Activated CD8-positive, alpha-beta memory T cell treated with anti-CD3 and anti-CD28 coated beads, Interleukin-2, amount 50 U/mL, for 1 hour (primary cell): Measurements from ENCODE around the gene NLRC5.
A peak's percentile ranks its signal among the peaks of the same experiment; 100 is the strongest.
"Not testable (repeated sequence)": the region's sequence is repeated elsewhere in the genome, so short reads cannot be mapped to it uniquely, and the experiment has no call there.

ENCODE experiments used
- DNase-seq: peaks from one replicate; pipeline ENCODE4 v3.0.0-alpha.2; 2020; ENCODE audit errors: extremely low read depth

The NLRC5 gene

DNA sequence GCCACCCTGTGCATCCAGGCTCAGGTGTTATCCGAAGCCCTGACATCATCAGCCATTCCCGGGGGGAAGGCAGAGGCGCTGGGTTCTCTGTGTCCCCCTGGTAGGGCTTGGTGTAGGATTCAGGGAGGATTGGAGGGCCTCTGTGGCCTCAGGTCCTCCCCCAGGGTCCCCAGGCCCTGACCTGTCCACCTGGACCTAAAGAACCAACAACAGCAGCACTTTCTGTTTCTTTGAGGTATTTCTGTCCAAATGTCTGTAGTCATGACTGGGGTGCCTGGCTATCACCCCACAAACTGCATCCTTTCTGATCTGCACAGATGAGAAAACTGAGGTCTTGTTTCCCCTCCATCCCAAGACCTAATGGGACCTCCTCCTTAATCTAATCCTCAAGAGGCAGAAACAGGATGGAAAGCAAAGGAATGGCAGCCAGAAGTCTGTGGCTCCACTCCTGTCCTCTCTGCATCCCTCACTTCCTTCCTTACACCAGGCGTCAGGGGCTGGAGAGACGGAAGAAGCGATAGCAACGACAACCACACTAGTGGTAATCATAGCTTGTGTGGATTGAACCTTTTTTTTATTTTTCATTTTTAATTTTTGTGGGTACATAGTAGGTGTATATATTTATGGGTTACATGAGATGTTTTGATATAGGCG lies 11.8 kb downstream of the NLRC5 start:
- no peak for DNase-seq

DNA sequence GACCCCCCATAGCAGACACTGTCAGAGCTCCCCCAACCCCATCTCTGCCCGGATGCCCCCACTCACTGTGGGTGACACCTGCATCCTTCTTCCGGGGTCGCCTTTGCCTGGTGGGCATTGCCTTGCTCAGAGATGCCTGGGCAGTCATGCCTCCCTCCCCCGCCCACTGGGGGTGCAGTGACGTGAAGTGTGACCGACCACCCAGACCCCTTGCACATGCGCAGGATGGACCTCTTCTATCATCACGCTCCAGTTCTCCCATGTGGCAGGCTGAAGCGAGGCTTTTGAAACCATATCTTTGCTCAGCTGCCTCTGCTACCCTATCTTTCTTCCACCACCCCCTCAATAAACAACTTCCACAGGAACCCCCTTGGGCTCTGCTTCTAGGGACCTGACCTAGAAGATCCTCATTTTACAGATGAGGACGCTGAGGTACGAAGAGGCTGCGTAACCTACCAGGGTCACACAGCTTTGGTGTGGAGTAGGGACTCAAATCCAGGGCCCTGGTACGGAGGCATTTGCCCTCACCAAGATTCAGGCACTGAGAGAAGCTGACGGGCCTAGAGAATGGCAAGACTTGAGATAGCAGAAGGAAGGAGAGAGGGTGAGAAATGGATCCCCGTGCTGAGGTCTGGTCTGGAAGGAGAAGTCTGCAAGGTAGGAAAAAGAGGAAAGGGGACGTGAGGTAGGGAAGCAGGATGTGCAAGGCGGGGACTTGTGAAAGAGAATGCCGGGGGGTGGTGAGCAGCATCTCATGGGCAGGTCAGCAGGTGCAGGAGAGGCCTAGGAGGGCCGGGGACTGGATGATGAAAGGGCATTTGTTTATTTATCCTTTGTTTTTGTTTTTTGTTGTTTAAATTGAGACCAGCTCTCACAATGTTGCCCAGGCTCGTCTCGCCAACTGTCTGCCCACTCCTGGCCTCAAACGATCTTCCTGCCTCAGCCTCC lies 14.4 kb downstream of the NLRC5 start:
- no peak for DNase-seq

DNA sequence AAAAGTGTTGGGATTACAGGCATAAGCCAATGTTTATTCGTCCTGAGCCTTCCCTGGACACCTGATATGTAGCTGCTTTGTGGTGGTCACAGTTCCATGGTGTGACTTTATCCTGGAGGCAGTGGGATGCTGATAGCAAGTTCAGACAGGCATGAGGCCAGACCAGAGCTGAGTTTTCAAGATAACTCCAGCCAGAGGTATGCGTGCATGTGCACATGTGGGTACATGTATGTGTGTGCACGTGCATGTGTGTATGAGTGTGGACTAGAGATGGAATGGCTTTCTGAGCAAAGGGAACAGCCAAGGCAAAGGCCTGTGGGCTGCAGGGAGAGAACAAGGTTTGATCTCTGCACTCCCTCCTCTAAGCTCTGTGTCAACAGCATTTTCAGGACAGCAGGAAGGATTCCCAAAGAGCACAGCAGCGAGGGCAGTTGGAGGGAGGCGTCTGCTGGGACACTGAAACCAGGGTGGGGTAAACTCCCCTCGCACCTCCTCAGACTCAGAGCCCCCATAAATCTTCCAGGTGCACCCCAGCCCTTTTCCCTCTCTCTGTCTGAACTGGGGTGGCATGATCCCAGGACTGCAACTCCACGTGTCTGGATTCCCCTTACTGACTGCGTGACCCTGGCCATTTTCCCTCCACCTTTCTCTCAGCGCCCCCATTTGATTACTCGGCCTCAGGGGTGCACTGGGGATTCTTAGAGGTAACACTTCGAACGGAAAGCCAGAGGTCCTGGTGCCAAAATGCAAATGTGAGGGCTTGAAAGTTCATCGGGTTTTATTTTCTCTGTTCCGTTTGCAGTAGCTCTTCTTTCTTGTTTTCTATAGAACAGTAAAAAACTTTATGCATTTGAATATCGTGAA lies 15.3 kb downstream of the NLRC5 start:
- DNase-seq = no peak

DNA sequence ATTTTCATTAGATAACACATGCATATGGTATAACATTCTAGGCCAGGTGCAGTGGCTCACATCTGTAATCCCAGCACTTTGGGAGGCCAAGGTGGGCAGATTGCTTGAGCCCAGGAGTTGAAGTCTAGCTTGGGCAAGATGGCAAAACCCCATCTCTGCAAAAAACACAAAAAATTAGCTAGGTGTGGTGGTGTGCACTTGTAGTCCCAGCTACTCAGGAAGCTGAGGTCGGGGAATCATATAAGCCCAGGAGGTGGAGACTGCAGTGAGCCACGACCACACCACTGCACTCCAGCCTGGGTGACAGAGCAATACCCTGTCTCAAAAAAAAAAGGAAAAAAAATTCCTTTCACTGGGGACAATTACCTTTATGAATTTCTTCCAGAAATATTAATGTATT lies 16.2 kb downstream of the NLRC5 start:
- not testable (repeated sequence) for DNase-seq

DNA sequence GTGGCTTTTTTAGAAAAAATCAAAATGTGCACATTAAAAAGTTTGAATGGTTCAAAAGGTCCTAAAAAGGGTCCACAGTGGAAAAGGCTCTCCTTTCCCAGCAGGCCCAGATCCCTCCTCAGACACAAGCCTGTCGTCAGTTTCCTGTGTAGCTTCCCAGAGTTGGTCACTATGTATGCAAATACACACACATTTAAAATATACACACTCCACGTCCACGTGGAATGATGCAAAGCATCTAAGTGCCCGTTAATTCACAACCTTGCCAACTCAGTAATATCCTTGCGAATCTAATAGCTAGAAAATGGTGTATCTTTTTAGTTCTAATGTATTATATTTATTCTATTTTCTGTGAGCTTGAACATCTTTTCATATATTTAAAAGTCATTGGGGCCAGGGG lies 17.7 kb downstream of the NLRC5 start:
- DNase-seq = no peak

DNA sequence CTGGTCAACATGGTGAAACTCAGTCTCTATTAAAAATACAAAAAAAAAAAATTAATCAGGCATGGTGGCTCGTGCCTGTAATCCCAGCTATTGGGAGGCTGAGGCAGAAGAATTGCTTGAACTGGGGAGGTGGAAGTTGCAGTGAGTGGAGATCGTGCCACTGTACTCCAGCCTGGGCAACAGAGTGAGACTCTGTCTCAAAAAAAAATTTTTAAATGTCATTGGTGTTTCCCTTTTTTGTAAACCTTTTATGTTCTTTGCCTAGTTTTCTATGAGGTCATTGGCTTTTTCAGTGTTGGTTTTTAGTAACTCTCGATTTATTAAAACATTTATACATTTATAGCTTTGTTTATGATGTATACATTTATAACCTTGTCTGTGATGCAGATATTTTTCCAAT lies 18.2 kb downstream of the NLRC5 start:
- no peak for DNase-seq

DNA sequence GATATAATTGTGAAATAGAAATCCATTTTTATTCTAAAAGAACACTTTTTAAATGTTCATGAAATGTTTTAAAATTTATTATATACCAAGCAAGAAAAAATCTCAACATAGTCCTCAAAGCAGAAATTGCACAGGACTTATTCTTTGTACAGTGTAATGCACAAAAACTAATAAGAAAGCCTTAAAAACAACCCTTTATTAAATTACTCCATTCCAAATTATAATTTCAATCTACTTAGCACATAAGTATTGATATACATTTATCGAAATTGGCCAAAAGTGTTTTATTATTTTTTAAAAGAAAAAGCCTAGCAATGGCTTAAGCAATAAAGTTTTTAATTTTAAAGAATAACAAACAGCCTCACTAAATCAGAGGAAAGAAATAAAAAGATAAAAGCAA lies 19.1 kb downstream of the NLRC5 start:
- DNase-seq = no peak

DNA sequence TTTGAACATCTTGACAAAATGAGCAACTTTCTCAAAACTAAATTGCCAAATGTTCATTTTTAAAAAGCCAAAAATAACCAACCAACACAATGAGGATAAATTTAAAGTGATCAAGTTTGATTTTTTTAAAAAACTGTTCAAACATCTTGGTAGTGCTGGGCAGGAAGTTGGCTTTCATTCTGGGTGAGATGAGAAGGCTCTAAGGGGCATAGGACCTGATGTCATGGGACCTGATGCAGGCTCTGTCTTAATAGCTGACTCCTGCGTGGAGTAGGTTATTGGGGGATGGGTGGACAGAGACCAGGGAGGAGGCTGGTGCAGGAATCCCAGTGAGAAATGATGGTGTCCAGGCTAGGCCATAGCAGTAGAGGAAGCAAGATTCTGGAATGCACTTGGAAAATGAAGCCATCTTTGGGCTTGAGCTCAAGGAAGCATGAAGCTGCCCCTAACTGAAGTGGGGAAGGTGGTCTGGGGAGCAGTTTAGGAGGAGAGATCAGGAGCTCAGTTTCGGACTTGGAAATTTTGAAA lies 20.4 kb downstream of the NLRC5 start:
- DNase-seq = no peak

DNA sequence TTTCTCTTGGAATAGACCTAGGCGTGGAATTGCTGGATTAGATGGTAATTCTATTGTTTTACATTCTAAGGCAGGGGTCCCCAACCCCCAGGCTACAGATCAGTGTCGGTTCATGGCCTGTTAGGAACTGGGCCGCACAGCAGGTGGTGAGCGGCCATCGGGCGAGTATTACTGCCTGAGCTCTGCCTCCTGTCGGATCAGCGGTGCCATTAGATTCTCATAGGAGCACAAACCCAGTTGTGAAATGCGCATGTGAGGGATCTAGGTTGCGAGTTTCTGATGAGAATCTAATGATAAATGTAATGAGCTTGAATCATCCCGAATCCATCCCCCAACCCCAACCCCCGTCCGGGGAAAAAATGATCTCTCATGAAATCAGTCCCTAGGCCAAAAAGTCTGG lies 23.0 kb downstream of the NLRC5 start:
- DNase-seq = no peak

DNA sequence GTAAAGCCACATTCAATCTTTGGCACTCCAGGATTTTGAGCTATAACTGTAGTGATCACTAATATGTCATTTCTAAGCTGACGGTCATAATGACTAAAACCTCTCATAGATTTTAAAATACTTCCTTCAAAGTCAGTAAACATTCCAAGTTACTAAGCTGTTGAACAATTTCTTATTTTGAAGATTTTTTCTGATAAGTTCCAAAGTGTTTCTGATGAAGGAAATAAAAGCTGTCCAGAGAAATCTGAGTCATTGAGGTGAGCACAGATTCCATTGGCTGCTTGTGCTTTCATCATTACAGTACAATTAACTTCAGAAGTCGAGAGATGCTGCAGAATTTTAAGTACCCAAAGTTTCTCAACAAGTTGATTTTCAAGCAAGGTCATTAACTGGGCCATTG lies 23.9 kb downstream of the NLRC5 start:
- DNase-seq = no peak

DNA sequence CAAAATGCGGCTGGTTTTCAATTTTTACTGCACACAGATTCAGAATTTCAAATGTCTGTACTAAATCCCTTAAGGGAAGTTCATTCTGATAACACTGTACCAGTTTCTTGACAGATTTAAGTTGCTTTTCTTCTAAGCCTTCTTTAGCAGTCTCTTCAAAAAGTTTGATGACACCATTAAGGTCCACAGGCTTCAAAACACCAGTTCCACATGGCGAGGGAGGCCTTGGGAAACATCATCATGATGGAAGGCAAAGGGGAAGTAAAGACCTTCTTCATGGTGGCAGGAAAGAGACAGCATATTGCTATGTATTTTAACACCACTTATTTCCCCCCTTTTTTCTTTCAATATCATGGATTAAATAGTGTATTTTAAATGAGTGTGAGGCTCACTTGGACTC lies 24.5 kb downstream of the NLRC5 start:
- no peak for DNase-seq

DNA sequence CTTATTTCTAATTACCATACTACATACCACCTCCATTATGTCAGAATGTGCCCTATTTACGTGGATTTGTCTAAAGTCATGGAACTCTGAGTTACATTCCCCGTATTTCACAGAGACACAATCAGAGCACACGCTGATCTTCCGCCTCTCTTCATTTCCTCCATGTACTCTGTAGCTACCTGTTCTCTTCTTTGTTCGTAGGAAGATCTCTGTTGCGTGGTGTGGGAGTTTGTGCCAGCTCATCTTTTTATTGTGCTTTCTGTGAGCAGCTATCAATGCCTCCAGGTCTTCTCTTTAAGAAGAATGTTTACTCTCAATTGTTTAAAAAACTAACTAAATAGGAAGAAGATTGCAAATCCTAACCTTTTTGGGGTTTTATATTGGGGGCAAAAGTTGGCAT lies 26.9 kb downstream of the NLRC5 start:
- DNase-seq = no peak

DNA sequence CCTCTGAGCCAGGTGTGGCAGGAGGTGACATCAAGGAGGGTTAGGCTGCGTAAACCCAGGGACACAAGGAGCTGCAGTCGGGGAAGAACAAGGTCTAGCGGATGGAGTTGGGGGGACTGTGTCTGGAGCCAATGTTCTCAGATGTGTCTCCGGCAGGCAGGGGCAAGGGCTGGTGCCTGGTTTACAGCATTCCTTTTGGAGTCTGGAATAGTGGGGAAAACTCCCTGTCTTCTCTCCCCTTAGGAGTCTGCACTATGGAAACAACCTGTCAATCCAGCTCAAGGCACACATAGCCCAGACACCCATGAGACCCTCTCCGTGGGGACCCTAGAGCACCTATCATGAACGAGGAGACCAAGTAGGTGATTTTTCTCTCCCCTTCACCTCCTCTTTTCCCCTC lies 27.5 kb downstream of the NLRC5 start:
- no peak for DNase-seq

DNA sequence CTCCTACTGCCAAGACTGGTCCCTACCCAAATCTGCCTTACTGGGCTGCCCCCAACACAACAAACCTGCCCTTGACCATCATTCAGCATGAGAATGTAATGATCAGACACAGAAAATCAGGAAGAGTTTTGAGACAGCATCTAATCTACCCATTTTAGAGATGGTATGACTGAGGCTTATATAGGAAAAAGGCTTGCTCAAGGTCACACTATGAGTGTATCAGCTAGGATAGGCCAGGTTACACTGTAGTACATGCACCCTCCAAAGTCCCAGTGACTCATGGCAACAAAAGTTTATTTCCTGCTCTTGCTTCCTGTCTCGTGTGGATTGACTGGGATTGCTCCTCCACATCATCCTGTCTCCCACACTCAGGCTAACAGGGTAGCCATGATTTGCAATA lies 27.9 kb downstream of the NLRC5 start:
- no peak for DNase-seq

DNA sequence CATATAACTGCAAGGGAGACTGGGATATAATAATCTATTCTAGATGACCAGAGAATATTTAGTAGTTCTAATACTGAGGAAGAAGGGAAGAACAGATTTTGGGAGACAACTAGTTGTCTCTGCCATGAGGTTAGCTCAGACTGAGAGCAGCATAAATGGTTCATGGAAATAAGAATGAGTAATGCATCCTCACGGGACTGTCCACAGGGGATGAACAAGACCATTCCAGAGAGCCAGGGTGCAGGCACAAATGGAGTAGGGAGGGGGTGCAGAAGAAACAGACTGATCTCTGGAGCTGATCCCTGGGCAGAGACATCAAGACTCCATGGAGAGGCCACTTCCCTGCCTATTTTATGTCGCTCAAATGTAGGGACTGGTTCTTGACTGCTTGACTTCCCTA lies 30.4 kb downstream of the NLRC5 start:
- DNase-seq = no peak

DNA sequence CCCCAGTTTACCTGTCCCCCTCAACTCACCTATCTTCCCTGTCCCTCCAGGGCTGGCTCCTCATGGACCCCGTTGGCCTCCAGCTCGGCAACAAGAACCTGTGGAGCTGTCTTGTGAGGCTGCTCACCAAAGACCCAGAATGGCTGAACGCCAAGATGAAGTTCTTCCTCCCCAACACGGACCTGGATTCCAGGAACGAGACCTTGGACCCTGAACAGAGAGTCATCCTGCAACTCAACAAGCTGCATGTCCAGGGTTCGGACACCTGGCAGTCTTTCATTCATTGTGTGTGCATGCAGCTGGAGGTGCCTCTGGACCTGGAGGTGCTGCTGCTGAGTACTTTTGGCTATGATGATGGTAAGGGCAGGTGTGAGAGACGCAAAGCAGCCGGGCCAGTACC lies 31.3 kb downstream of the NLRC5 start:
- no peak for DNase-seq

DNA sequence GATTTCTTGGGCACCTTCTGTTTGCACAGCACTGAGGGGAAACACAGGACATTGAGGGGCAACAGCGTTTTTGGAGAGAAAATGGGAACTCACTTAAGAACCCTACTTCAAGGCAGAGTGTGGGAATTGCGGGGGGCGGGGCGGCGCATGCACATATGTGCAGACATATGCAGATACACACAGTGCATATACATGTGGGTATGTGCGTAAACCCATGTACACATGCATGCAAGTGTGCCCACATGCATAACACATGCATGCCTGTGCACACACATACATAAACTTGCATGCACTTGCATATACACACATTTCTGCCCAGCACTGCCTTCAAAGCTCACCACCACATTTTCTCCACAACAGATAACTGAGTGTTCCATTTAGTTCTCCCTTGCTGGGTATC lies 32.4 kb downstream of the NLRC5 start:
- DNase-seq = no peak

DNA sequence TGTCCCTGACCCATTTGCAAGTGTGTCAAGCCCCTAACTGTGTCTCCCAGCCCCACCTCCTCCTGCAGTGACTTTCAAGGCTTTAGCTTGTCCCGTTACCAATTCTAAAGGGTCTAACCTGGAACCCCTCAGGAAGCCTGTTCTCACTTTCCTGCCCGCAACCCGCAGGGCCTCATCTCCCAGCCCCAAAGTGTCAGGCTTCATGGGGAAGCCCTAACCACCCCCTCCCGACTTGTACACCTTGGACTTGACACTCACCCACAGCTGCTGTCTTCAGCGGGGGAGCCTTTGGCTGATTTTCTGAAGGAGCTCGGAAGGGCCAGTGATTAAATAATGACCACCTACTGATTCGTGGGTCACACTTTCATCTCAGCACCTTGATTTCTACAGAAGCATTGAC lies 33.1 kb downstream of the NLRC5 start:
- no peak for DNase-seq

DNA sequence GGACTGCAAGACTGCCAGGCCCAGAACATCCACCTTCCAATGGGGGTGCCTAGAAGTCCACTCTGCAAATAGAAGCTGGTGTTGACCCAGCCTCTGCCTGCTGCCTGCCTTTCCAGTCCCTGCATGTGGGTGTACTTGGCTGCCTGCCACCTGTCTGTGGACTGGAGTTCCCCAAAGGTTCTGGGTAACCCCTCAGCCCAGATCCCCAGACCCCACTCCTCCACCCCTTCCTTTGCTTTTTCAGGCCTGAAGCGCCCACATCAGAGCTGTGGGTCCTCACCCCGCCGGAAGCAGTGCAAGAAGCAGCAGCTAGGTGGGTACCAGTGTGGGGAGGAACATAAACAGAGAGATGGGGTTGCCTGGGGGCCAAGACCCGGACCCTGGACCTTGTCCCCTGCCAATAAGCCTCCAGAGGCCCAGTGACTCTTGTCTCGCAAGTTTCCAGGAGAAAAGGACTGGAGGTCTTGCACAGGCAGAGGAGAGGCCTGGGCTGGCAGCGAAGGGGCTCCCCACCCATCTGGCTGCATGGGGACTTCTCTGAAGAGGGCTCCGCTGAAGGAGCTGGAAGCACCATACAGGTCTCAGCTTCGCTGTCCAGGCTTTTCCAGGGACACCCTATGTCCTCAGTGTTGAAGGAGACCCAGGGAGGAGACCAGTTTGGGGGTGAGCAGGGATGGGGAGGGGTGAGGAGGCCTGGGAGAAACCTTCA lies 34.3 kb downstream of the NLRC5 start:
- DNase-seq = peak; percentile 51

DNA sequence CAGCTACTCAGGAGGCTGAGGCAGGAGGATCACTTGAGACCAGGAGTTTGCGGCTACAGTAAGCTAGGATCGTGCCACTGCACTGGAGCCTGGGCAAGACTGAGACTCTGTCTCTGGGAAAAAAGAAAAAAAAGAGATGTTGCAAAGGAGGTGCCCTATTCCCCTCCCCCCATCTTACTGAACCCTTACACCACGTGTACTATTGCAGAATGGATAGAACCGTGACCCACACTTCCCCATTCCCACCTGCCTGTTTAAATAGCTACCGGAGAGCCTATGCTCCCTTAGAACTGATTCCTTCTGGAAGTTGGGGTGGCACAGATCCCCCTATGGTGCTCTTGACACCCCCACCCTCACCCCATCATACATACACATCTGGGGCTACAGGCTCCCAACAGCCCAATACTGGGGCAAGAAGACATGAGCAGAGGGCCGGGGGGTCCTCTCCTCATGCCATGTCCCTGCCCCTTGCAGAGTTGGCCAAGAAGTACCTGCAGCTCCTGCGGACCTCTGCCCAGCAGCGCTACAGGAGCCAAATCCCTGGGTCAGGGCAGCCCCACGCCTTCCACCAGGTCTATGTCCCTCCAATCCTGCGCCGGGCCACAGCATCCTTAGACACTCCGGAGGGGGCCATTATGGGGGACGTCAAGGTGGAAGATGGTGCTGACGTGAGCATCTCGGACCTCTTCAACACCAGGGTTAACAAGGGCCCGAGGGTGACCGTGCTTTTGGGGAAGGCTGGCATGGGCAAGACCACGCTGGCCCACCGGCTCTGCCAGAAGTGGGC lies 35.7 kb downstream of the NLRC5 start:
- no peak for DNase-seq
